HepG2 (cell line): ENCODE results near the gene SHCBP1L. TPM values are rescaled to one million over a fixed set of nuclear protein-coding genes. Genes with fewer than 3 reads are reported as not detected.

ENCODE experiments used
- ELF1 ChIP-seq: sonication (generic); formaldehyde crosslinking; IDR thresholded peaks from 2 replicates; pipeline ENCODE4 v1.4.0; 2020; ENCODE audit warnings: missing genetic modification reagents
- ERF ChIP-seq: IDR thresholded peaks from 2 replicates; pipeline ENCODE4 v1.6.1; 2018; ENCODE audit warnings: missing biosample characterization, missing genetic modification reagents
- FOXP1 ChIP-seq, 2 experiments: fragments of 450-650 bp in 1 of 2; IDR thresholded peaks; 2 replicates each; pipeline ENCODE4 v1.6.1; 2017 to 2018; ENCODE audit warnings: antibody characterized with exemption in 1 of 2
- KAT8 ChIP-seq: IDR thresholded peaks from 2 replicates; pipeline ENCODE4 v1.6.1; 2016; ENCODE audit warnings: missing genetic modification reagents, missing compliant biosample characterization
- MED1 ChIP-seq: sonication (generic); formaldehyde crosslinking; IDR thresholded peaks from 2 replicates; pipeline ENCODE4 v1.4.0; 2020; ENCODE audit warnings: missing genetic modification reagents
- RAD21 ChIP-seq: fragments of 450-650 bp; formaldehyde crosslinking; IDR thresholded peaks from 2 replicates; pipeline ENCODE4 v1.5.0; 2020; ENCODE audit warnings: mild to moderate bottlenecking
- SP140L ChIP-seq: sonication (generic); formaldehyde crosslinking; IDR thresholded peaks from 2 replicates; pipeline ENCODE4 v1.4.0; 2020; ENCODE audit warnings: missing genetic modification reagents, borderline replicate concordance
- SP4 ChIP-seq: sonication (generic); formaldehyde crosslinking; IDR thresholded peaks from 2 replicates; pipeline ENCODE4 v1.8.1; 2023; ENCODE audit warnings: mild to moderate bottlenecking, missing genetic modification reagents
- TEAD3 ChIP-seq: optimal IDR thresholded peaks from 2 replicates; pipeline ENCODE3; 2016; ENCODE audit warnings: borderline replicate concordance
- THAP11 ChIP-seq: IDR thresholded peaks from 2 replicates; pipeline ENCODE4 v1.6.1; 2016; ENCODE audit warnings: missing biosample characterization, missing genetic modification reagents
- ZNF292 ChIP-seq: sonication (generic); formaldehyde crosslinking; IDR thresholded peaks from 2 replicates; pipeline ENCODE4 v1.8.1; 2022; ENCODE audit warnings: mild to moderate bottlenecking, low read depth, missing genetic modification reagents, borderline replicate concordance
- ZNF33A ChIP-seq: sonication (generic); formaldehyde crosslinking; IDR thresholded peaks from 2 replicates; pipeline ENCODE4 v1.5.1; 2020; ENCODE audit warnings: missing genetic modification reagents, mild to moderate bottlenecking, moderate library complexity, borderline replicate concordance
- ZNF557 ChIP-seq: sonication (generic); formaldehyde crosslinking; IDR thresholded peaks from 2 replicates; pipeline ENCODE4 v1.4.0; 2020; ENCODE audit warnings: missing genetic modification reagents
- ZNF792 ChIP-seq: IDR thresholded peaks from 2 replicates; pipeline ENCODE4 v1.6.1; 2016
- polyA plus RNA-seq, 8 experiments: library from polyadenylated mRNA; depleted of rRNA in 3 of 8; stranded (reverse) in 7 of 8; unstranded in 1 of 8; fragments of >200 nt; fragmentation: Illumina TruSeq in 4 of 8; extraction: Trizol in 4 of 8; gene quantifications; 2 replicates each; pipeline versions ENCODE4 v1.2.1 to v1.2.3, GENCODE V29; 2011 to 2016; ENCODE audit warnings: low read depth in 4 of 8, missing spikeins in 1 of 8, mixed read lengths in 1 of 8; ENCODE audit not compliant: insufficient read depth in 1 of 8
- total RNA-seq, 5 experiments: library from RNA; depleted of rRNA; stranded (reverse); fragments of >200 nt; fragmentation: Illumina TruSeq; extraction: Trizol; gene quantifications; 2 replicates each; pipeline ENCODE4 v1.2.3, GENCODE V29; 2016; ENCODE audit warnings: low read depth in 1 of 5
- TF ChIP-seq, protein P1 (sequence below): IDR thresholded peaks from 2 replicates; pipeline ENCODE4 v1.6.1; 2018; ENCODE audit warnings: missing genetic modification reagents, mild to moderate bottlenecking, missing compliant biosample characterization
- TF ChIP-seq, protein P2 (sequence below): sonication (generic); formaldehyde crosslinking; IDR thresholded peaks from 2 replicates; pipeline ENCODE4 v1.4.0; 2020; ENCODE audit warnings: missing genetic modification reagents, borderline replicate concordance
- TF ChIP-seq, protein P3 (sequence below): sonication (generic); formaldehyde crosslinking; IDR thresholded peaks from 2 replicates; pipeline ENCODE4 v1.4.0; 2020; ENCODE audit warnings: missing genetic modification reagents
- TF ChIP-seq, protein P4 (sequence below): sonication (generic); formaldehyde crosslinking; IDR thresholded peaks from 2 replicates; pipeline ENCODE4 v1.4.0; 2020; ENCODE audit warnings: missing genetic modification reagents
- TF ChIP-seq, protein P5 (sequence below): IDR thresholded peaks from 2 replicates; pipeline ENCODE4 v1.6.1; 2016; ENCODE audit warnings: mild to moderate bottlenecking
- TF ChIP-seq, protein P6 (sequence below): IDR thresholded peaks from 2 replicates; pipeline ENCODE4 v1.4.0; 2020; ENCODE audit warnings: mild to moderate bottlenecking, missing genetic modification reagents

The SHCBP1L gene
- total and polyA plus RNA-seq, 2 of the 13 experiments (the other 11 are each of a cell fraction or from before 2014, with no cell fraction given): not detected

DNA sequence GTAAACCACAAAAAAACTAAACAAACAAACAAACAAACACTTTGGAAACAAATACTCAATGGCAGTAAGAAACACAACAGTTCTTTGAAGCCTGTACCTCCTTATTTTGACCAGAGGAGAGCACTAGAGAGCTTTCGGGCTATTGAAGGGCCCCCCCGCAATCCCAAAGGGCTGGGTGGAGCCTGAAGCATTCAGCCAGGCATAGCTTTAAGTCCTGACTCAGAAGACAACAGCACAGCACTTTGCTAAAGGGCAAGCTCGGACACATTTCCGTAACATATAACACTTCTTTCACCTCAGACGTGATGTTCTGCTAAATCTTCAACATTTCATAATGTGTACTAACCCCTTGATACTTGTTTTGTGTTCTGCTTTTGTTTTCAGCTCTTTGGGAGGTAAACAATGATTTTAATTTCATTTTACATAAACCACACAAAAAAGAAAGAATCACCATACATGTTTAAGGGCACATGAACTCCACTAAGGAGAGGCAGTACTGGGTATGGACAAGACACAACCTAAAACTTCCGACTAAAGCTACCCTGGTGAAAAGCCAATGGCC is 9.7 kb upstream of the SHCBP1L start (continued):
- TF ChIP-seq, protein P1, sequence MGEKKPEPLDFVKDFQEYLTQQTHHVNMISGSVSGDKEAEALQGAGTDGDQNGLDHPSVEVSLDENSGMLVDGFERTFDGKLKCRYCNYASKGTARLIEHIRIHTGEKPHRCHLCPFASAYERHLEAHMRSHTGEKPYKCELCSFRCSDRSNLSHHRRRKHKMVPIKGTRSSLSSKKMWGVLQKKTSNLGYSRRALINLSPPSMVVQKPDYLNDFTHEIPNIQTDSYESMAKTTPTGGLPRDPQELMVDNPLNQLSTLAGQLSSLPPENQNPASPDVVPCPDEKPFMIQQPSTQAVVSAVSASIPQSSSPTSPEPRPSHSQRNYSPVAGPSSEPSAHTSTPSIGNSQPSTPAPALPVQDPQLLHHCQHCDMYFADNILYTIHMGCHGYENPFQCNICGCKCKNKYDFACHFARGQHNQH: 0 out of 2 replicates have a peak, but pooled peaks have one; percentile 26
- TF ChIP-seq FOXP1 (IDR thresholded peaks at IDR 0.05) (no peak), FOXP1 (CRISPR knock-in tag; IDR thresholded peaks at IDR 0.05) (peak; percentile 29; the same call in 1 of the 2 replicates), RAD21 (CRISPR knock-in tag) (peak; percentile 90), ELF1 (CRISPR knock-in tag) (0 out of 2 replicates have a peak, but pooled peaks have one; percentile 11), THAP11 (CRISPR knock-in tag) (peak; percentile 28; the same call in 1 of the 2 replicates), ERF (CRISPR knock-in tag) (peak; percentile 69), SP140L (CRISPR knock-in tag) (0 out of 2 replicates have a peak, but pooled peaks have one; percentile 61), MED1 (CRISPR knock-in tag) (0 out of 2 replicates have a peak, but pooled peaks have one; percentile 24), SP4 (no peak), ZNF792 (CRISPR knock-in tag) (0 out of 2 replicates have a peak, but pooled peaks have one; percentile 25), ZNF33A (no peak), TEAD3 (peak; percentile 41), ZNF557 (no peak), KAT8 (CRISPR knock-in tag) (peak; percentile 42; the same call in 1 of the 2 replicates), ZNF292 (CRISPR knock-in tag) (0 out of 2 replicates have a peak, but pooled peaks have one; percentile 24)
- TF ChIP-seq, protein P2, sequence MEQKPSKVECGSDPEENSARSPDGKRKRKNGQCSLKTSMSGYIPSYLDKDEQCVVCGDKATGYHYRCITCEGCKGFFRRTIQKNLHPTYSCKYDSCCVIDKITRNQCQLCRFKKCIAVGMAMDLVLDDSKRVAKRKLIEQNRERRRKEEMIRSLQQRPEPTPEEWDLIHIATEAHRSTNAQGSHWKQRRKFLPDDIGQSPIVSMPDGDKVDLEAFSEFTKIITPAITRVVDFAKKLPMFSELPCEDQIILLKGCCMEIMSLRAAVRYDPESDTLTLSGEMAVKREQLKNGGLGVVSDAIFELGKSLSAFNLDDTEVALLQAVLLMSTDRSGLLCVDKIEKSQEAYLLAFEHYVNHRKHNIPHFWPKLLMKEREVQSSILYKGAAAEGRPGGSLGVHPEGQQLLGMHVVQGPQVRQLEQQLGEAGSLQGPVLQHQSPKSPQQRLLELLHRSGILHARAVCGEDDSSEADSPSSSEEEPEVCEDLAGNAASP: 0 out of 2 replicates have a peak, but pooled peaks have one; percentile 32
- TF ChIP-seq, protein P3, sequence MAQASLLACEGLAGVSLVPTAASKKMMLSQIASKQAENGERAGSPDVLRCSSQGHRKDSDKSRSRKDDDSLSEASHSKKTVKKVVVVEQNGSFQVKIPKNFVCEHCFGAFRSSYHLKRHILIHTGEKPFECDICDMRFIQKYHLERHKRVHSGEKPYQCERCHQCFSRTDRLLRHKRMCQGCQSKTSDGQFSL: peak; percentile 84; the same call in 1 of the 2 replicates
- TF ChIP-seq, protein P4, sequence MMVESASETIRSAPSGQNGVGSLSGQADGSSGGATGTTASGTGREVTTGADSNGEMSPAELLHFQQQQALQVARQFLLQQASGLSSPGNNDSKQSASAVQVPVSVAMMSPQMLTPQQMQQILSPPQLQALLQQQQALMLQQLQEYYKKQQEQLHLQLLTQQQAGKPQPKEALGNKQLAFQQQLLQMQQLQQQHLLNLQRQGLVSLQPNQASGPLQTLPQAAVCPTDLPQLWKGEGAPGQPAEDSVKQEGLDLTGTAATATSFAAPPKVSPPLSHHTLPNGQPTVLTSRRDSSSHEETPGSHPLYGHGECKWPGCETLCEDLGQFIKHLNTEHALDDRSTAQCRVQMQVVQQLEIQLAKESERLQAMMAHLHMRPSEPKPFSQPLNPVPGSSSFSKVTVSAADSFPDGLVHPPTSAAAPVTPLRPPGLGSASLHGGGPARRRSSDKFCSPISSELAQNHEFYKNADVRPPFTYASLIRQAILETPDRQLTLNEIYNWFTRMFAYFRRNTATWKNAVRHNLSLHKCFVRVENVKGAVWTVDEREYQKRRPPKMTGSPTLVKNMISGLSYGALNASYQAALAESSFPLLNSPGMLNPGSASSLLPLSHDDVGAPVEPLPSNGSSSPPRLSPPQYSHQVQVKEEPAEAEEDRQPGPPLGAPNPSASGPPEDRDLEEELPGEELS (CRISPR knock-in tag): peak; percentile 55
- TF ChIP-seq, protein P5, sequence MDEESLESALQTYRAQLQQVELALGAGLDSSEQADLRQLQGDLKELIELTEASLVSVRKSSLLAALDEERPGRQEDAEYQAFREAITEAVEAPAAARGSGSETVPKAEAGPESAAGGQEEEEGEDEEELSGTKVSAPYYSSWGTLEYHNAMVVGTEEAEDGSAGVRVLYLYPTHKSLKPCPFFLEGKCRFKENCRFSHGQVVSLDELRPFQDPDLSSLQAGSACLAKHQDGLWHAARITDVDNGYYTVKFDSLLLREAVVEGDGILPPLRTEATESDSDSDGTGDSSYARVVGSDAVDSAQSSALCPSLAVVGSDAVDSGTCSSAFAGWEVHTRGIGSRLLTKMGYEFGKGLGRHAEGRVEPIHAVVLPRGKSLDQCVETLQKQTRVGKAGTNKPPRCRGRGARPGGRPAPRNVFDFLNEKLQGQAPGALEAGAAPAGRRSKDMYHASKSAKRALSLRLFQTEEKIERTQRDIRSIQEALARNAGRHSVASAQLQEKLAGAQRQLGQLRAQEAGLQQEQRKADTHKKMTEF: peak; percentile 61
- TF ChIP-seq, protein P6, sequence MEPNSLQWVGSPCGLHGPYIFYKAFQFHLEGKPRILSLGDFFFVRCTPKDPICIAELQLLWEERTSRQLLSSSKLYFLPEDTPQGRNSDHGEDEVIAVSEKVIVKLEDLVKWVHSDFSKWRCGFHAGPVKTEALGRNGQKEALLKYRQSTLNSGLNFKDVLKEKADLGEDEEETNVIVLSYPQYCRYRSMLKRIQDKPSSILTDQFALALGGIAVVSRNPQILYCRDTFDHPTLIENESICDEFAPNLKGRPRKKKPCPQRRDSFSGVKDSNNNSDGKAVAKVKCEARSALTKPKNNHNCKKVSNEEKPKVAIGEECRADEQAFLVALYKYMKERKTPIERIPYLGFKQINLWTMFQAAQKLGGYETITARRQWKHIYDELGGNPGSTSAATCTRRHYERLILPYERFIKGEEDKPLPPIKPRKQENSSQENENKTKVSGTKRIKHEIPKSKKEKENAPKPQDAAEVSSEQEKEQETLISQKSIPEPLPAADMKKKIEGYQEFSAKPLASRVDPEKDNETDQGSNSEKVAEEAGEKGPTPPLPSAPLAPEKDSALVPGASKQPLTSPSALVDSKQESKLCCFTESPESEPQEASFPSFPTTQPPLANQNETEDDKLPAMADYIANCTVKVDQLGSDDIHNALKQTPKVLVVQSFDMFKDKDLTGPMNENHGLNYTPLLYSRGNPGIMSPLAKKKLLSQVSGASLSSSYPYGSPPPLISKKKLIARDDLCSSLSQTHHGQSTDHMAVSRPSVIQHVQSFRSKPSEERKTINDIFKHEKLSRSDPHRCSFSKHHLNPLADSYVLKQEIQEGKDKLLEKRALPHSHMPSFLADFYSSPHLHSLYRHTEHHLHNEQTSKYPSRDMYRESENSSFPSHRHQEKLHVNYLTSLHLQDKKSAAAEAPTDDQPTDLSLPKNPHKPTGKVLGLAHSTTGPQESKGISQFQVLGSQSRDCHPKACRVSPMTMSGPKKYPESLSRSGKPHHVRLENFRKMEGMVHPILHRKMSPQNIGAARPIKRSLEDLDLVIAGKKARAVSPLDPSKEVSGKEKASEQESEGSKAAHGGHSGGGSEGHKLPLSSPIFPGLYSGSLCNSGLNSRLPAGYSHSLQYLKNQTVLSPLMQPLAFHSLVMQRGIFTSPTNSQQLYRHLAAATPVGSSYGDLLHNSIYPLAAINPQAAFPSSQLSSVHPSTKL (CRISPR knock-in tag): peak; percentile 51; the same call in 1 of the 2 replicates
